Measurements from ENCODE around the gene PXYLP1.

PXYLP1 gene

DNA sequence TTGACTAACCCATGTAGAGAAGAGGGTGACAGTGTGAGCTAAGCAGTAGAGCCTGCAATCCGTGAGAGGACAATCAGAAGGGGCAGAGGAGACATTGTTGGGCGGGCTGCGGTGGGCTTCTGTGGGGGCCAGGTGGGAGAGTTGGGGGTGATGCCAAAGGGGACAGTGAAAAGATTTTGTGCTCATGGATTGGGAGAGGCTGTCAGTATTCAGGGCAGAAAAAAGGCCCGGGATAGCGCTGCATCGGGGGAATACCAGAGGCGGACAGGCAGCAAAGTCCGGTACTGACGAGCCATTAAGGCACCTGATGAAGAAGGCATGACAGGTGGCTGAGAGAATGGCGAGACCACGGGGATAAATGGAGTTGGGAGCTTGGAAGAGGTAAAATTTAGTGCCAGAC is 1.3 kb upstream of the PXYLP1 start:
- DNase-seq: no peak

DNA sequence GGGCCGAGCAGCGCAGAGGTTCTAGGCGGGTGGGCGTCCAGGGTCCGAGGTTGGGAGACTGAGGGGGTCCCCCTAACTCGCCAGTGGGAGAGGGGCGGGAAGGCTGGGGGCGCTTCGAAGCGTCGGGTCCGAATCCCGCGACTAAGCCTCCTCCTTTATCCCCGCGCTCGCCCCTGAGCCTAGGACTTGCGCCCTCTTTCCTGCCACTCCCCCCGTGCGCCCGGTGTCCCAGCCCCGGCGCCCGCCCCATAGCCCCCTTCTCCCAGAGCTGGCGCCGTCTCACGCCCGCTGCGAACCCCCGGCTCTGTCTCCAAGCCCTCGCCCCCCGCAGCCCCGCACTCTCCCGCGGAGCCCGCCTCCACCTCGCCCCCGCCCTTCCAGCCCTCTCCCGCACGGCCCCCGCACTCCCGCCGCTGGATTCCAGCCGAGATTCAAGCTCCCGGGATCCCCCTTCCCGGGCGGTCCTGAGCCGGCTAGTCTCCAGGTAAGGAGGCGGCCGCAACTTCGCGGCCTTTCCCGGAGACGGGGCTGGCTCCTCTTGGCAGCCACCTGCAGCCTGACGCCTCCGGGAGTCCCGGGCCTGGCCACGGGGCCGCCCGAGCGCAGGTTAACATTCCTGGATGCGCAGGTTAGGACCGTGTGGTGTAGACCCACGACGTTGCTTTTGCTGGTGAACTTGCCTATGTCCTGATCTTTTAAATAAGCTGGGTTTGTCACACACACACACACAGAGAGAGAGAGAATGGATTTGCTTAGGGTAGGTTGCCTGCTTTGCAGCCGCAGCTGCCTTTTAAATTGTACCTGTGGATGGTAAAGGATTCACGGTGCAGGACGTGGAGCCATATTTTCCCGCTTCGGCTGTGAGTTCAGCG is 563 bp downstream of the PXYLP1 start:
- DNase-seq: no peak

DNA sequence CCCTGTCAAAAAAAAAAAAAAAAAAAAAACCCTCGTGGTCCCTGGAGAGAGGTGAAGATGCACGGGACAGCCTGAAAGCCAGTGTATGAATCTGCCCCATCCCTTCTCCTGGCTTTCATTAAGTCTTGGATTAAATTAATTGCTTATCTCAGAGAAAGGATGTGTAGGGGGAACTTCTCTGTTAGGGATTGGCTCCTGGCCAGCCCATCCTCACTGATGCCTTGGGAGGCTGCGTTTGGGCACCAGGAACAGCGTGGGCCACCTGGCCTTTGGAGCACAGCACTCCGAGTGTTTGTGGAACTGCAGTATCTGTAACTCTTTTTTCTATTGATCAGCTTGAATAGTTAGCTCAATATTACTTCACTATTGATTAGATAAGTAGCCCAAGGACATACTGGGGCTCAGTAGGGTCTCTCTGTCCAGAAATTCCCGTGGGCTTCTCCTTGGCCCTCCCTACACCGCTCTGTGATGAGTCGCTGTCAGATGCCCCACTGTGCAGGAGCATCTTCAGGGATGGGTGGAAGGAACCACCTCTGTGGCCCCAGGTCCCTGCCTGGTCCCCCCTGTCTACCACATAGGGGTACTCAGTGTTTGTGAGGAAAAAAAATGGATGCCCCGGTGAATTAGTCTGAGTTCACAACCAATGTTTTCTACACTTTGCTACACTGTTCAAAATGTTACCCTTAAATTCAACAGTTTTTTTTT is 2.0 kb downstream of the PXYLP1 start:
- no peak for DNase-seq

DNA sequence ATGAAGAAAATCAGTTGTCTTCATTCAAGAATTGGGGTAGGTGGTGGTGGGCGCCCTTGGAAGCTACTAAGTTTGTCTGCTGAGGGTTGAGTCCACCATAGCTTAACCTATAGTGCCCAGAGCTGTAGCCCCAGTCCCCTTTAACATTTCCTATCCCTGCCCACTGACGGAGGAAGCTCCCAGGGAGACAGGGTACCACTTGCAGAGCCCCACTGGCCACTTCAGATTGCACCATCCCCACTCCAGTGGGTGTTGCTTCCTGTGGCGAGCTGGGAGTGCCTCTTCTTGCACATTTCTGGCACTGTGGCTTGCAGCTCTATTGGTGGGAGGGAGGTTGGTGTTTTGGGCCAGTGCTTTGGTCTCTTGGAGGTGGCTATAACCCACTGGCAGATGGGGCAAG is 2.7 kb downstream of the PXYLP1 start:
- no peak for DNase-seq

DNA sequence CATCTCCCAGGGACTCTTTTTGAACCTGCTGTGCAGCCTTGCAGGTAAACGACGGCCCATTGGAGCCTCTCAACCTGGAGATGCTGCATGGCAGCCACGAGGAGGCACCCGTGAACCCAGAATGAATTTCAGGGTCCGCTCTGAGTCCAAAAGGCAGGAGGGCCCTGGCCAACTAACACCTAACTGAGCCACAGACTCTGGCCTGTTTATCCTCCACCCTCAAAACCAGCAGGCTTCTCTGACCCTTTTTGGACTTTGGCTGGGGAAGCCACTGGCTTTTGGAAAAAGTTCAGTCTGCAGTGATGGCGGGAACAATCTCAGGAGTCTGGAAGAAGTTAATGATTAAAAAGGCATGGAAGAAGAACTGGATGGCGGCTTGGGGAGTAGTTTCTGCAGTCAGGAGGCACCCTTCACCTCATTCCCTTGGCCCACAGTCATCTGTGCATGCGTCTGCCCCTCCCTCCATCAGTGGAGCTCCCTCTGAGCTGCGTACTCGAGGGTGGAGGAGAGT is 4.1 kb downstream of the PXYLP1 start:
- no peak for DNase-seq

DNA sequence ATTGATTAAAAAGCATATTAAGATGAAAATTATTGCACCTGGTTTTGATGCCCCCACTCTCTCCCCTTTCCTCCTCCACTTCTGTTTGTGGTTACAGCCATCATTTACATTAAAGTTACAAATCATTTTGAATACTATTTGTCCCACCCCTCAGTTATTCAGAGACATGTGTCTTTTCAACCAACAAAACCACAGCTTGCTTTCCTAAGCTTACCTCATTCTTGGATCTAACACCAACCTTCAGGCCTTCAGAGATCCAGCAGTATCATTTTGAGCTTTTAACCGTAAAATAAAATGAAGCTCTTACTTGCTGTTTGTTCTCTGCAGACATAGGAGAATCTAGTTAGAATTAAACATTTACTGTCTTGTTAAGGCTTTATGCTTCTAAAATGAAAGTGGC is 4.7 kb downstream of the PXYLP1 start:
- no peak for DNase-seq

DNA sequence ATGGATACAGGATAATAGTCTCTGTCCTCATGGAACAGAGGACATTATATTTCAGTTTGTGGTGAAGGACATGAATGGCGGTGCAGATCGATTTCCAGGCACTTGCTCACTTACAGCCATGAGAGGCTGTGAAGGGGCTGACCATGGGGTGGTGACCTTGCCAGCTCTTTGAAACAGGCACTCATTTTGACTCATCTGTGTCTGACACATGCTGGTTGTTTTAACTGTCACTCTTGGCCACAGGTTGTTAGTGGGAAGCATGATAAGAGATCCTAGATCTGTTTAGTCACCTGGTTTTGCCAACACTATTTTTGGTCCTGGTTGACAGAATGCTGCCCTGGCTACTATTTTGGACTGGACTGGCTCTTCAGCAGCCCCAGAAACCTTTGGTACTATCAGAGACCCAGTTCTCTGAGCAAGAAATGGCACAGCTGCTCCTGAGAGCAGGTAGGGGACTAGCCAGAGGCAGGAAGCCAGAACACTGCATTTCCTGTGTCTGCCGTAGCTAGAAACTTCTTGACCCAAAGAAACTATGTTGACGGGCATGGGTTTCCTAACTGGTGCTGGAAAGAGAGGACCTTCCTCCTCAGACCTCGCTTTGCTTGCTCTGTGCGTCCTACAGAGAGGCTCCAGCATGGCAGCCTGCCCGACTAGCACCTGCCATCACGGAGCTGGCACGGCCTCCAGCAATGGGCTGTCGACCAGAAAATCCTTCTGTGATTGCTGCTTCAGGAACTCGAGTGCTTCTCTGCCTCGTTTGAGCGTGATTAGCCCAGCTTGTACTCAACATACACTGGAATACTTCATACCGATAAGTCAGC is 6.3 kb downstream of the PXYLP1 start:
- DNase-seq: no peak

DNA sequence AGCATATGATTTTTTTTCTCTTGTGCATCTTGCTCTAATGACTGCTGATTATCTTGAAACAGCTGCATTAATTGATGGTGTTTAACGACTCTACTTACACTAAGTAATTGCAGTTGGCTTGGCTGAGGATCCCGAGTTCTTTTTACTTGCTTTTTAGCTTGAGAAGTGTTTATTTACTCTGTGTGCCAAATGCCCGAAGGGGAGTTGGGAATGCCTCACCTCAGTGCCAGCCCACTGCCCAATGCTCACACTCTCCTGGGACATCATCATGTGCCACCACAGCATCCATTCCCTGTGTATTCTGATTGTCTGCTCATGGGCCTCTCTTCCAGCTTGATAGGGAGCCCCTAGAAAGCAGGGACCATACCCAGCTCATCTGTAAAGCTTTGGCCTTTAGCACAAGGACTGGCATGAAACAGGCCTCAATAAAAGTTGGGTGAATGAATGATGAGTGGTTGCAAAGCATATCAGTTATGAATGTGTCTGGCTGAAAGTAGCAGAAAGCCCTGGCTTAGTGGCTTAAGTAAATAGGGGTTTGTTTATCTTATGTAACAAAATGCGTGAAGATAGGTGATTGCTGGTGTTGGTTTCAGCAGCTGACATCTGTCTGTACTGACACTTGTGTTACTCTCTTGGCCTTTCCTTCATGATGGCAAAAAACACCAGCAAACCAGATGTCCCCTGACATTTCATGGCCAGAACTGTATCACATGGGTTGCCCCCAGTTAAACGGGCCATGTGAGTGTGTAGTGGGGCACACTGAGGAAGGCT is 8.1 kb downstream of the PXYLP1 start:
- DNase-seq: no peak

DNA sequence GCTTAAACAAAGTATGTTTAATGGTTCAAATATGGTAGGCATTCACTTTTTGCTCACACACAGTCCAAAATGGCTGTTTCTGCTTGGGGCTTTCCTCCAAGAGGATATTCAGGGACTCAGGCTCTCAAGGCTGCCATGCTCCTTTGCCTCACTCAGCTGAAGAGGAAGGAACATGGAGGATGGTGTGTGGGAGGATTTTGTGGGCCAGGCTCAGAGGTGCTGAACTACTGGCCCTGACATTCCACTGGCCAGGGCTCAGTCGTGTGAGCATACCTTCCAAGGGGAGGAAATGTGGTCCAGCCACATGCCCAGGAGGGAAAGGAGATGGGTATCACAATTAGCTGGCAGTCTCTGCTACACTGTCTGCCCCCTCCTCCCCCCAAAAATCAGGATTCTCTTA is 8.7 kb downstream of the PXYLP1 start:
- no peak for DNase-seq

DNA sequence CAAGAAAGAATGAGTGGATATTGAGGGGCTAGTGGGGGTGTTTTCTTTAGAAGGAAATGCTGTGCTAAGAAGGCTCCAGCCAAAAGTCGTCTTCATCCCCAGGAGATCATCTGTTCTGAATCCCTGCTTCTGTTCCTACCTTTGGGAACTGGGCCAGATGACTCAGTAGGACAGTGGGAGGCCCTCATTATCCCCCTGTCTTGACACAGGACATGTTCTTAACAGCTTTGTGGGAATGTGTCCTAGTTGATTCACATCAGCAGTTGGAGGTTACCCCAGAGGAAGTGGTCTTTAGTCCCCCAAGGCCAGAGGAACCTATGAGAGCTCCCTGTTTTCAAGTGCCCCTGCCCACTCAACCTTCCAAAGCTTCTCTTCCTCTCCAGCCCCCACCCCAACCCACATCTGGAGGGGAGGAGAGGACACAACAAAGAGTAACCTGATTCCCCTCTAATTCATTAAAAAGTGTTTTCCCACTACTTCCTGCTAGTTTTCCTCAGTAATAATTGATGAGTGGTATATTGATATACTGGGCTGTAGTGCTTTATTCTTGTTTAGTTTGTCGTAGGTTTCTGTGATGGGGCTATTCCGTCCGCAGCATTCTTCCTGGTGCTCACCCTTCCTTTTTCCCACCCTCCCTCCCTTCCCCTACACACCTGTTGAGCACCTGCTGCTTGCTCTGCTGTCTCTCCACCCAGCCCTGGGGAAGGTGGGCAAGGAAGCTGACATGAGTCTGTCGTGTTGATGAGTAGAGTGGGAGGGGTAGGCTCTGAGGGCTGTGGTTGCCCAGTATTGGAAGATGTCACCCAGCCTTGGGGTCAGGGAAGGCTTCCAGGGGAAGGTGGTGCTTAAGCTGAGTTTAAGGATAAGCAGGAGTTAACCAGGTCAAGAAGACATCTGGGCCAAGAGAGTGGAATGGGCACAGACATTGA is 9.3 kb downstream of the PXYLP1 start:
- no peak for DNase-seq

DNA sequence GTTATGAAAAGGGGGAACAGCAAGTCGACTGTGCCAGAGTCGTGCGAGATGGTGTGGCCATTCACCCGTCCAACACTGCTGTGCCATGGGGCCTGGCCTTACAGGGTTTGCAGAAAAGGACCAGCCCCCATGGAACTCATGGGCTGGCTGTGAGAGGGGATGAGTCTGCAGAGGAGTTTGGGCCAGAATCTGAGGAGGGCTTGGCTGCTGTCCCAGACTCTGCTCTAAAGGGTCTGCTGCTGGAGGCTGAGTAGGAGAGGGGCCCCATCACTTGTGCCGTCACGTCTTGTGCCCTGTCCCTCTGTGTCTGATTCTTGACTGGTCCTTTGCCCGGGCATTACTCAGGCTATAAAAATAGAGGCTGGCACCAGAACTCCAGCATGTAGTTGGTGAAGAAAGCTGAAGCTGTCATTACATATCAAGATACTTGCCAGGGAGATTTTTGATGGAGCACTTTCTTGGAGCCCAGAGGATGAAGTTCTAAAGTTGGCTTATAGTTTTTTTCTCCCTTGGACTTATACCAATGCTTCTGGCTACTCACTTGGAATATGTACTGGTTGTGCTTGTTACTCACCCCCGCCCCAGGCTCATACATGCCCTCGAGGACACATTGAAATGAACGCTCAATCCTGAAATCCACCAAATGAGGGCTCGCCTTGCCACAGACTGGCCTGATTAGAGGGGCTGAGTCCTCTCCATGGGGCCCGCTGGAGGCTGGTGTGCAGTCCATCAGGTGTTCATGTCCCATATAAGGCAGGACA is 10.2 kb downstream of the PXYLP1 start:
- DNase-seq: no peak

DNA sequence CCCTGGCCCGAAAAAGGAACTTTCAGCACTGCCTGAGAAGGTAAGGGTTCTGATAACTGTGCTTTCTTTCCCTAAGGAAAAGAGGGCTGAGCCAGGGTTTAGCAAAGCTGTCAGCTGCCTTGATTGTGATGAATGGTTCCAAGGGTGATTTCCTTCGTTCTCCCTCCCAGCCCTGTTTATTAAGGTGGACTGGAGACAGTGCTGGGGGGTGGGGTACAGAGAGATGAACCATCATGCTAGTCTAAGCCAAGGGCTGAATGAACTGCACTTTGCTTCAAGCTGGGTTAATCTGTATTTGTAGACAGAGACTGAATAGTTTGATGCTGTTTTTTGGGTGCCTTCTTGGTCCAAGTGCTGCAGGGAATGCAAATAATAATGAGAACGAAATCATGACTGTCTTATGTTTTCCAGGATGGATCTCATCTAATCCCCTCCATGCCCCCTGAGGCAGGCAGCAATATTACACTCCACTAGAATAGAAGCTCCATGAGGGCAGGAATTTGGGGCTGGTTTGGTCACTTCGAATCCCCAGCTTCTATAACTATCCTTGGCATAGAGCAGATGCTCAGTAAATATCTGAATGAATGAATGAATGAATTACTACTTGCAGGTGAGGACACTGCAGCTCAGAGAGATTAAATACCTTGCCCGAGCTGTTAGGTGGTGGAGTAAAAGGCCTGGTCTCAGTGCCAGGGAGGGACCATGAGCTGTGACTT is 10.9 kb downstream of the PXYLP1 start:
- no peak for DNase-seq

DNA sequence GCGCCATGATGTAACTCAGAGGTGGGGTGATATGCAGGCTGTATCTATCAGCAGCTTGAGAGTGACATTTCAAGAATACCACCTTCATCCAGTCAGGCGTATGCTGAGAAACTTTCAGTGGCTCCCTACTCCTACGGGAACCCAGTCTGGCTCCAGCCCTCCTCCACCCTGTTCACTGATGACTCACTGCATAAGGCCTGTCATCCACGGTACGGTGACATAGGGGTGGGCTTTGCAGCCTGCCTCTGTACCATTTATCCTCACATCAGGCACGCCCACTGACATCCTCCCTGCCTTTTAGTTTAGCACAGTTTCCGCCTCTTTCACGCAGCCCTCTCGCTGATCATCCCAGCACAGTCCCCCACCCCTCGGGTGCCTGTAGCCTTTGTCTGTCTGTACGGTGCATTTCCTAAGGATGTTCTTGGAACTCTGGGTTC is 11.7 kb downstream of the PXYLP1 start:
- DNase-seq: no peak

DNA sequence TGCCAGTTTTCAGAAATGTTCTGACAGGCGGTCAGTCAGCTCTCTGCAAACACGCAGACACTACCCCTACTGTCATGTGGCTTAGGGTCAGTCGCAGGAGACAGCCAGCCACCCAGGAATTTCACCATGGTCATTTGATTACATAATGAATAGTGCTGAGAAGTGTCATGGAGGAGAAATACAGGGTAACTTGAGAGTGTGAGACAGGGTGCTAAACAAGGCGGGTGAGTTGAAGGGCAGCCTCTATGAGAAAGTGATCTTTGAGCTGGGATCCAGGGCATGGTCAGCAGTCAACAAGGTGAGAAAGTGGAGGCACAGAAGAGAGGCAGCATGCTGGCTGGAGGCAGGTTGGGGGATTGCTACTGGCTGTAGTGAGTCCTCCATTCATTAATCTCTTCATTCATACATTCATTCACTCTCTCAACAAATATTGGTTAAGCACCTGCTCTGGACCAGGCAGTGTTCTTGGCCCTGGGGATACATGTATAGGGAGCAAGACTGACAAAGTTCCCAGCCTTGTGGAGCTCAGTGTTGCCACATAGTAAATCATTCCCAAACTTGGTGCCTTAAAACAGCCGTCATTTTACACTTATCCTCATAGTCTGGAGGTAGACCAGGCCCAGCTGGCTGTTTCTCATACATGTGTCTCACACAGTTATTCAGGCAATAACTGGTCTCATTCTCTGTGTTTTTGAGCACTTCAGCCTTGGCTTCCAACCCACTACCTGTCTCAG is 14.8 kb downstream of the PXYLP1 start:
- no peak for DNase-seq

DNA sequence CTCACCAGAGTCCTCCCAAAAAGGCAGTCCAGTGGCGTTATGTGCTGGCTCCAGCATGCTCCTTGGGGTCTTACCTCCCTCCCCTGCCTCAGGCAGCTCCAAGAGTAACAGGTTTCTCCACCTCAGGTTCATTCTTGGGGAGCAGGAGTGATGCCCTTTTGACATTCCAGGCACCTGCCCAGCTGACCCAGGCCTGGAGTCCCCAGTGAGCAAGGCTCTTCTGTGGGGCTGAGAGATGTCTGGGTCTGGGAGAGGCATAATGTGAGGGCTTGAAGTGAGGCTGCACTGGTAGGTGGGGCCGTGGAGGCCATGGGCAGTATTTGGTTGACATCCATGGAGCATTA is 15.3 kb downstream of the PXYLP1 start:
- DNase-seq: no peak

DNA sequence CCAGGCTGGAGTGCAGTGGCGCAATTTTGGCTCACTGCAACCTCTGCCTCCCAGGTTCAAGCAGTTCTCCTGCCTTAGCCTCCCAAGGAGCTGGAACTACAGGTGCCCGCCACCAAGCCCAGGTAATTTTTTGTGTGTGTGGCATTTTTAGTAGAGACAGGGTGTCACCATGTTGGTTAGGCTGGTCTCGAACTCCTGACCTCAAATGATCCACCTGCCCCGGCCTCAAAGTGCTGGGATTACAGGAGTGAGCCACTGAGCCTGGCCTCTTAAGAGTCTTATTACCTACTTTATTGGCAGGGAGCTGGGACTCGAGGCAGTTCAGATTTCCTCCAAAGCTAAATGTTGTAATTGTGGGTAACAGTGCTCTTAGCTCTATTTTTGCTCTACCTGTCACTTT is 16.4 kb downstream of the PXYLP1 start:
- DNase-seq: no peak

DNA sequence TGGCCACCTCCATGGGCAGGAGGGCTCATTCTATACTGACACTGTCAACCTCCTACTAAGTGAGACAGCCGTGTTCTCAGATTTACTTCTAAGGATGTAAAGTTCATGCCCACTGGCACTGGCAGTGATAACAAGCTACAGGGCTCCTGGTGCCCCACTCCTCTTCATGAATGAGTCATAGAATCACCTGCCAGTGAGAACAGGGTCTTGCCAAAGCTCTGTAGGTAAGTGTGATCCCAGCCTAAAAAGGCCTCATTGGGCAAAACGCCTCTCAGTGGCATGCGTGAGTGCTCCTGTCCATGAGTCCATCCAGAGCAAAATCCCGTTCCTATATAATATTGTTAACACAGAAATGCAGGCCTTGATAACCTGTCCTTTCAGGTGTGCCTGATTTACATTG is 17.4 kb downstream of the PXYLP1 start:
- no peak for DNase-seq

DNA sequence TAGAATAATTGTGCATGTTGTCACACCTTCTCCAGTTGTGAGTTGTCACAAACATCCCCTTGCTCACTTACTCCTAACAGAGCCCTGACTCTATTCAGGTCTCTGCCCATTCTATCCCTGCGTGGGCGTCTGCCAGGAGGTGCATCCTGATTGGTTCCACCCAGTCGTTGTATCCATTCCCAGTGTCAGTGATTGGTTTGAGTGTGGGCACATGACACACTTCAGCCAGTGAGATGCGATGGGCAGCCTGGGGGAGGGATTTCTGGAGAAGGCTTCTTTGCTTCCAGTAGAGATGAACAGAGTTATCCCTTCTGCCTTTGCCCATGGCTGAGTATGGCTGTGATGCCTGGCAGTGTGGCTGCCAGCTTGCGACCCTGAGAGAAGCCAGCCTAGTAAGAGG is 18.7 kb downstream of the PXYLP1 start:
- DNase-seq: no peak

DNA sequence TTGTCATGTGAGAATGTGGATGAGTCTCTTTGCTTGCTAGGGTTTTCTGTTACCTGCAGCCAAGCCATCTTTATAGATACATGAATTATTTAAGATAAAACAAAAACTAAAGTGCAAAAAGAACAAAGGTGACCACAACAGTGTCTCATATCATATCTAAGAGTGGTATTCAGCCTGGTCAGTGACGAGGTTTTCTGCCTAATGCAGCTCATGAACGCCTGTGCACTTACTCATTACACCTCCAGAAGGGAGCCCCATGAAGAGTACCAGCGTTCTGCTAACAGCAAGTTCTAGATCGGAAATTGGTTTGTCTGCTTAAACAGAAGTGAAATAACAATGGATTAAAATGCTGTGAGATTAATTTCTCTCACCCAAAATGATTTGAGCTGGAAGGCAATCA is 19.2 kb downstream of the PXYLP1 start:
- DNase-seq: no peak
